Upper lobe of left lung (tissue), 6 donors: ENCODE measurements around the gene ARL6. TPM values are rescaled to one million over a fixed set of nuclear protein-coding genes. Genes with fewer than 3 reads are reported as not detected.
A peak's percentile ranks its signal among the peaks of the same experiment; 100 is the strongest.

ENCODE experiments used
- ATAC-seq, 2 donors: fragments of 200-7000 bp; cut with Tn5 transposase; one replicate each; pipeline ENCODE4 v1.9.1; 2022; ENCODE audit warnings: mild to moderate bottlenecking in 2 of 2, moderate library complexity in 2 of 2; ENCODE audit not compliant: low FRiP score in 2 of 2
- DNase-seq, 2 donors: peaks; one replicate each; pipeline ENCODE4 v3.0.0-alpha.2; 2019 to 2020
- H3K27ac ChIP-seq, 4 donors: fragments of 200-600 bp; sonication (generic); one replicate each; pipeline ENCODE4 v1.5.1; 2016 to 2019
- H3K27me3 ChIP-seq, 4 donors: fragments of 200-600 bp; sonication (generic); one replicate each; pipeline ENCODE4 v1.5.1; 2017 to 2019
- H3K36me3 ChIP-seq, 4 donors: fragments of 200-600 bp; sonication (generic); one replicate each; pipeline ENCODE4 v1.5.1; 2016 to 2019
- H3K4me1 ChIP-seq, 4 donors: fragments of 200-600 bp; sonication (generic); one replicate each; pipeline ENCODE4 v1.5.1; 2018 to 2019
- H3K4me3 ChIP-seq, 4 donors: fragments of 200-600 bp; sonication (generic); one replicate each; pipeline ENCODE4 v1.5.1; 2017 to 2019; ENCODE audit warnings: mild to moderate bottlenecking in 2 of 4, moderate library complexity in 1 of 4
- H3K9me3 ChIP-seq, 4 donors: fragments of 200-600 bp; sonication (generic); one replicate each; pipeline ENCODE4 v1.5.1; 2018 to 2019
- CTCF ChIP-seq, 6 experiments: fragments of 450-650 bp in 4 of 6; fragments of 200-600 bp in 2 of 6; sonication (generic) in 2 of 6; IDR thresholded peaks; one replicate each; pipeline ENCODE4 v1.5.1; 2016 to 2019; ENCODE audit warnings: antibody characterized with exemption in 6 of 6
- EP300 ChIP-seq, 4 donors: sonication (generic); formaldehyde crosslinking; IDR thresholded peaks; one replicate each; pipeline ENCODE4 v1.5.1; 2017; ENCODE audit warnings: antibody characterized with exemption in 4 of 4, control low read depth in 2 of 4
- POLR2A ChIP-seq, 4 donors: fragments of 450-650 bp; IDR thresholded peaks; one replicate each; pipeline ENCODE4 v1.5.1; 2016 to 2017; ENCODE audit warnings: antibody characterized with exemption in 4 of 4, mild to moderate bottlenecking in 2 of 4
- POLR2AphosphoS5 ChIP-seq, 2 donors: sonication (generic); formaldehyde crosslinking; IDR thresholded peaks; one replicate each; pipeline ENCODE4 v1.5.1; 2017; ENCODE audit warnings: antibody characterized with exemption in 2 of 2
- WGBS, 2 donors: methylation state at CpG; one replicate each; pipeline ENCODE4 v1.1.5; 2017 to 2018; 5-methylcytosine and 5-hydroxymethylcytosine counted together
- total RNA-seq, 6 donors: library from RNA; depleted of rRNA in 4 of 6; stranded (reverse); fragments of >200 nt in 4 of 6; gene quantifications; one replicate each; pipeline versions ENCODE4 v1.1.0 to v1.2.1, GENCODE V29; 2016 to 2021
- donor health status: DM: no; HTN: no; CAD: no; lungs with moderate emphysema.
- donor health status: DM: no; HTN: yes; CAD: no; lungs with severe emphysema.

Gene ARL6
- total RNA-seq, 6 donors from 2014 or later, result 4.0 to 12.6 (median 9.1) TPM

GRCh38 chr3:97793420-97794019, 29.0 kb downstream of the ARL6 start:
- DNase-seq (no peak), ATAC-seq (peak in 1 of 2 donors; percentile 68)
- H3K27ac ChIP-seq, result no peak overlapping the region
- no peaks in the 10 kb centered on the region for H3K4me1 ChIP-seq
- H3K9me3 ChIP-seq, result no peaks in the 10 kb centered on the region
- no peaks in the 10 kb centered on the region for H3K27me3 ChIP-seq
- H3K36me3 ChIP-seq, result peaks cover 0 to 9% (median 0%) of the 10 kb centered on the region in 4 donors
- no peak overlapping the region for H3K4me3 ChIP-seq
- peak; percentile 64 to 84 (median 74) for TF ChIP-seq CTCF (IDR thresholded peaks at IDR 0.05)
- no peak for TF ChIP-seq POLR2AphosphoS5 (IDR thresholded peaks at IDR 0.05)

GRCh38 chr3:97795951-97796350, 31.4 kb downstream of the ARL6 start:
- H3K4me3 ChIP-seq, result no peak overlapping the region
- 88 to 92% methylated on average over 4 of the region's 4 CpGs for WGBS, 2 donors
- H3K36me3 ChIP-seq, result peaks cover 0 to 4% (median 0%) of the 10 kb centered on the region in 4 donors
- no peak for ATAC-seq
- H3K27me3 ChIP-seq, result no peaks in the 10 kb centered on the region
- TF ChIP-seq CTCF (IDR thresholded peaks at IDR 0.05), result no peak
- no peak for TF ChIP-seq POLR2AphosphoS5 (IDR thresholded peaks at IDR 0.05)
- no peak for TF ChIP-seq POLR2A (IDR thresholded peaks at IDR 0.05)
- TF ChIP-seq EP300 (IDR thresholded peaks at IDR 0.05), result no peak
- no peak overlapping the region for H3K27ac ChIP-seq
- no peaks in the 10 kb centered on the region for H3K4me1 ChIP-seq
- no peaks in the 10 kb centered on the region for H3K9me3 ChIP-seq
- no peak for DNase-seq

GRCh38 chr3:97804471-97804870, 39.9 kb downstream of the ARL6 start:
- no peak for TF ChIP-seq CTCF (IDR thresholded peaks at IDR 0.05)
- no peak for TF ChIP-seq POLR2AphosphoS5 (IDR thresholded peaks at IDR 0.05)
- no peak for TF ChIP-seq POLR2A (IDR thresholded peaks at IDR 0.05)
- TF ChIP-seq EP300 (IDR thresholded peaks at IDR 0.05), result no peak
- DNase-seq (no peak), ATAC-seq (no peak)
- Histone ChIP-seq H3K4me3 (no peak overlapping the region), H3K27me3 (no peaks in the 10 kb centered on the region), H3K27ac (no peak overlapping the region), H3K36me3 (no peaks in the 10 kb centered on the region), H3K9me3 (no peaks in the 10 kb centered on the region), H3K4me1 (no peaks in the 10 kb centered on the region)
- 78 to 91% methylated on average over 3 of the region's 3 CpGs for WGBS, 2 donors

- WGBS, 2 donors, result 76 to 82% methylated on average over 2 of the region's 2 CpGs
Measured at GRCh38 chr3:97810779-97811390, 46.3 kb downstream of the ARL6 start.

More at GRCh38 chr3:97810779-97811390, 46.3 kb downstream of the ARL6 start:
- H3K4me1 ChIP-seq, result no peaks in the 10 kb centered on the region
- TF ChIP-seq POLR2AphosphoS5 (IDR thresholded peaks at IDR 0.05) (no peak), EP300 (IDR thresholded peaks at IDR 0.05) (no peak), POLR2A (IDR thresholded peaks at IDR 0.05) (no peak), CTCF (IDR thresholded peaks at IDR 0.05) (no peak)
- no peaks in the 10 kb centered on the region for H3K9me3 ChIP-seq
- H3K36me3 ChIP-seq, result no peaks in the 10 kb centered on the region
- H3K4me3 ChIP-seq, result no peak overlapping the region
- no peak for ATAC-seq
- no peak overlapping the region for H3K27ac ChIP-seq
- DNase-seq, result no peak
- no peaks in the 10 kb centered on the region for H3K27me3 ChIP-seq
